NB4 (cell line): ENCODE data around the gene C4orf50.

ENCODE experiments used
- DNase-seq: peaks from one replicate; pipeline ENCODE4 v3.0.0; 2010; ENCODE audit warnings: low read depth
- H3K4me3 ChIP-seq: one replicate; pipeline ENCODE4 v1.5.1; 2011; ENCODE audit warnings: mild to moderate bottlenecking, low read depth, low read length, moderate library complexity
- CTCF ChIP-seq: IDR thresholded peaks from one replicate; pipeline ENCODE4 v1.5.1; 2012; ENCODE audit warnings: low read depth, low read length
- MYC ChIP-seq: IDR thresholded peaks from 2 replicates; pipeline ENCODE4 v1.6.1; 2011; ENCODE audit warnings: low read depth, low read length
- POLR2A ChIP-seq: IDR thresholded peaks from 2 replicates; pipeline ENCODE4 v1.6.1; 2011; ENCODE audit warnings: mild to moderate bottlenecking; ENCODE audit not compliant: insufficient read length; ENCODE audit errors: extremely low read depth
- TF ChIP-seq, protein P1 (sequence below): IDR thresholded peaks from 2 replicates; pipeline ENCODE4 v1.6.1; 2011; ENCODE audit warnings: low read depth, low read length

The C4orf50 gene

GRCh38 chr4:5906191-5906590 is 112.0 kb downstream of the C4orf50 start:
- DNase-seq = no peak
- TF ChIP-seq, protein P1, sequence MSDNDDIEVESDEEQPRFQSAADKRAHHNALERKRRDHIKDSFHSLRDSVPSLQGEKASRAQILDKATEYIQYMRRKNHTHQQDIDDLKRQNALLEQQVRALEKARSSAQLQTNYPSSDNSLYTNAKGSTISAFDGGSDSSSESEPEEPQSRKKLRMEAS = no peak
- TF ChIP-seq POLR2A (no peak), MYC (no peak), CTCF (no peak)
- no peak overlapping the region for H3K4me3 ChIP-seq

GRCh38 chr4:5905714-5906113 is 112.5 kb downstream of the C4orf50 start:
- no peak for DNase-seq
- H3K4me3 ChIP-seq = no peak overlapping the region
- TF ChIP-seq POLR2A = no peak
- TF ChIP-seq, protein P1 = no peak
- no peak for TF ChIP-seq MYC
- TF ChIP-seq CTCF = no peak

GRCh38 chr4:5900844-5901243 is 117.4 kb downstream of the C4orf50 start:
- H3K4me3 ChIP-seq = no peak overlapping the region
- no peak for DNase-seq
- TF ChIP-seq, protein P1 = no peak
- no peak for TF ChIP-seq MYC
- no peak for TF ChIP-seq POLR2A
- TF ChIP-seq CTCF = no peak

DNA sequence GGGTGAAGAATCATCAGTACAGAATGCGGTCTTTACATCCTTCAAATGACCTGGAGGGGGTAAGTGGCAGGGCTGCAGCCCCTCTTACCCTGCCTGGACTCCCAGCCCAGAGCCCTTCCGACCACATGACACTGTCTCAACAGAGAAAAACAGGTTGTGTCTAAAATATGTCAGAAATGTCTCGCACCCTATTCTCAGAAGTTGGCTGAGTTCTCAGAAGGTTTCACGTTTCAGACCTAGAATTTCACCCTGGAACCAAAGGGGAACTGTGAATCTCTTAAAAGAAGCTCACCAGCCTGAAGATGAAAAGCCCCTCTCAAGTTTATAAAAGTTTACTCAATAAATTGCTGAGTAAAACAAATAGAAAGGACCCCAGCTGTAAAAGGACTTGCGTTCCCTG is 118.3 kb downstream of the C4orf50 start:
- H3K4me3 ChIP-seq = no peak overlapping the region
- DNase-seq = no peak
- no peak for TF ChIP-seq MYC
- TF ChIP-seq CTCF = no peak
- no peak for TF ChIP-seq POLR2A
- TF ChIP-seq, protein P1 = no peak

GRCh38 chr4:5899396-5899795 is 118.8 kb downstream of the C4orf50 start:
- TF ChIP-seq MYC = no peak
- no peak for TF ChIP-seq POLR2A
- TF ChIP-seq, protein P1 = no peak
- no peak for TF ChIP-seq CTCF
- no peak for DNase-seq
- no peak overlapping the region for H3K4me3 ChIP-seq

GRCh38 chr4:5897674-5898073 is 120.6 kb downstream of the C4orf50 start:
- no peak overlapping the region for H3K4me3 ChIP-seq
- TF ChIP-seq POLR2A = no peak
- TF ChIP-seq, protein P1 = no peak
- no peak for TF ChIP-seq MYC
- TF ChIP-seq CTCF = no peak
- DNase-seq = no peak
